Islet of Langerhans (tissue), 1 donor: ENCODE measurements around the gene SCAF8.
"Not testable (repeated sequence)": the region's sequence is repeated elsewhere in the genome, so short reads cannot be mapped to it uniquely, and the experiment has no call there.

Source experiments
- FAIRE-seq: peaks from one replicate; lab custom pipeline; 2011; peaks lifted over from hg19 to GRCh38; lab: Jason Lieb, UNC

The SCAF8 gene

GRCh38 chr6:154736618-154737259, 3.5 kb downstream of the SCAF8 start:
- no peak for FAIRE-seq

GRCh38 chr6:154737424-154737823, 4.2 kb downstream of the SCAF8 start:
- no peak for FAIRE-seq

- FAIRE-seq, result no peak
Measured at GRCh38 chr6:154738551-154738961, 5.3 kb downstream of the SCAF8 start.

GRCh38 chr6:154740658-154741057, 7.4 kb downstream of the SCAF8 start:
- FAIRE-seq, result no peak

GRCh38 chr6:154742891-154743290, 9.7 kb downstream of the SCAF8 start:
- FAIRE-seq, result no peak

- FAIRE-seq, result not testable (repeated sequence)
Measured at GRCh38 chr6:154744029-154744745, 11.0 kb downstream of the SCAF8 start.

- FAIRE-seq, result no peak
Measured at GRCh38 chr6:154745243-154745642, 12.0 kb downstream of the SCAF8 start.

GRCh38 chr6:154749341-154749740, 16.1 kb downstream of the SCAF8 start:
- FAIRE-seq, result no peak

- no peak for FAIRE-seq
Measured at GRCh38 chr6:154751011-154751800, 18.0 kb downstream of the SCAF8 start.

- FAIRE-seq, result no peak
Measured at GRCh38 chr6:154752022-154752421, 18.8 kb downstream of the SCAF8 start.

GRCh38 chr6:154754152-154754551, 20.9 kb downstream of the SCAF8 start:
- FAIRE-seq, result peak; percentile 87

- FAIRE-seq, result no peak
Measured at GRCh38 chr6:154757352-154758050, 24.3 kb downstream of the SCAF8 start.

- no peak for FAIRE-seq
Measured at GRCh38 chr6:154758125-154758524, 24.9 kb downstream of the SCAF8 start.

GRCh38 chr6:154763650-154764049, 30.4 kb downstream of the SCAF8 start:
- FAIRE-seq, result no peak

GRCh38 chr6:154765273-154765672, 32.1 kb downstream of the SCAF8 start:
- FAIRE-seq, result no peak

- FAIRE-seq, result peak; percentile 84
Measured at GRCh38 chr6:154766288-154766687, 33.1 kb downstream of the SCAF8 start.

- FAIRE-seq, result no peak
Measured at GRCh38 chr6:154767003-154767723, 33.9 kb downstream of the SCAF8 start.

- no peak for FAIRE-seq
Measured at GRCh38 chr6:154768280-154768679, 35.1 kb downstream of the SCAF8 start.

GRCh38 chr6:154773610-154774089, 40.4 kb downstream of the SCAF8 start:
- no peak for FAIRE-seq

- not testable (repeated sequence) for FAIRE-seq
Measured at GRCh38 chr6:154779157-154779556, 45.9 kb downstream of the SCAF8 start.

- FAIRE-seq, result no peak
Measured at GRCh38 chr6:154782193-154782592, 49.0 kb downstream of the SCAF8 start.

- no peak for FAIRE-seq
Measured at GRCh38 chr6:154783229-154783628, 50.0 kb downstream of the SCAF8 start.
